ENCODE results near the gene HHATL. TPM values are rescaled to one million over a fixed set of nuclear protein-coding genes. Genes with fewer than 3 reads are reported as not detected.

The HHATL gene
- total and polyA plus RNA-seq, 2 of the 8 experiments (the other 6 are each of a cell fraction or from before 2014, with no cell fraction given), result 0.18 TPM; not detected in 1

DNA sequence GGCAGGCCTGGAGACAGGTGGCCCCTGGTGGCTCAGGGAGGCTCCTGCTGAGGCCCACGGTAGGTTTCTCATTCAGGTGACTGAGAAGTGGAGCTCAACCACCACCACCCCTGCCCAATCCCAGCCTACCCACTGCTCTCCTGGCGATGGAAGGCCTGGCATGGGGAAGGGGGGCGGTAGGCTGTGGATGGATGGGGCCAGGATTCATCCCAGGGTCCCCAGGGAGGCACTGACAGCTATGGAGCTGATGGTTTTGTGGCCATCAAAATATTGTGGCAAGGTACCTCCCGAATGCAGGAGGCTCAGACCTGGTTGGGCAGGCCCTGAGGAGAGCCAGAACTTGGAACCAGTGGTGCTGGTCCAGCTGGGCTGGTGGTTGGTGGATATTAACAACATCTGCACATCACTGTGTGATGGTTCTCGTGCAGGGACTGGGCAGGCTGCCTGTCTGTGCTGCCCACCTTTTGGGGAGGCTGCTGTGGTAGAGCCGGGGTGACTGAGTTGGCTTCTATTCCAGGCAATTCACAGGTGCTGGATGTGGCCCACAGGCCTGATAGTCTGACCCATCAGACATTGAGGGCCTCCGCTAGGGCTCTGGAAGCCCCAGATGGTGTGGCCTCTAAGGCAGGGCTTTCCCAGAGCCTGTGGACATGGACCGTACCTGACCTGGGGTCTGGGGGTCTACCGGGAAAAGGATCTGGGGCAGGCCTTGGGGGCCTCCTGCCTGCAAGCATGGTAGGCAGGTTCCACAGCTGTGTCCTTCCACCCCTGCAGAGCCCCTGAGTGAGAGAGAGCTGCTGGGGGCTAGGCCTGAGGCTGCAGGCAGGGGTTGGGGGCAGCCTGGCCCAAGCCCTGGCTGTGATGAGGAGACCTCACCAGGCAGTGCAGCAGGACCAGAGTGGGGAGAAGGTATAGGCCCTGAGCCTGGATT, 45.7 kb downstream of the HHATL start:
- no peaks in the 10 kb centered on the region for H3K9me3 ChIP-seq (ENCODE audit: insufficient read depth in 2 of 2, low read depth in 1 of 2, low read length in 1 of 2)
- no peak overlapping the region for H3K23ac ChIP-seq (ENCODE audit: insufficient read length)
- peak overlapping the region; percentile 71; the same call in 1 of the 2 replicates for H3K18ac ChIP-seq (ENCODE audit: extremely low read depth, low read length)
- H3K27me3 ChIP-seq (replicated peaks in 1 of 4; ENCODE audit: control insufficient read depth in 3 of 4, extremely low read depth in 1 of 4, insufficient read depth in 3 of 4, low read length in 3 of 4), result no peaks in the 10 kb centered on the region
- H2BK120ac ChIP-seq (replicated peaks; ENCODE audit: low read depth, low read length), result no peak overlapping the region
- H4K20me1 ChIP-seq (replicated peaks in 1 of 2; ENCODE audit: control insufficient read depth in 1 of 2, insufficient read depth in 2 of 2, low read length in 2 of 2), result peaks cover under 1 to 1% of the 10 kb centered on the region in 2 experiments
- no peaks in the 10 kb centered on the region for H3K79me2 ChIP-seq (ENCODE audit: control insufficient read depth in 1 of 2, insufficient read depth in 2 of 2, low read length in 2 of 2)
- no peak overlapping the region for H3K4ac ChIP-seq (replicated peaks; ENCODE audit: insufficient read length, low read depth, low read length)
- no peak overlapping the region for H4K8ac ChIP-seq (ENCODE audit: extremely low read depth, insufficient read depth, low read length)
- no peak overlapping the region for H3K14ac ChIP-seq (ENCODE audit: insufficient read length)
- peak overlapping the region; percentile 61; the same call in 1 of the 2 replicates for H2BK15ac ChIP-seq (ENCODE audit: low read length)
- no peak overlapping the region for H3K4me2 ChIP-seq (ENCODE audit: insufficient read depth in 1 of 2, low read depth in 2 of 2, low read length in 2 of 2)
- H4K91ac ChIP-seq (replicated peaks; ENCODE audit: insufficient read length, low read length), result no peak overlapping the region
- 93% methylated on average over 9 of the region's 9 CpGs; no CpG with 5 or more reads in 1 of the 2 experiments for WGBS, 2 experiments (ENCODE audit: extremely low coverage in 1 of 2, insufficient coverage in 1 of 2, insufficient read length in 1 of 2, insufficient replicate concordance in 2 of 2, low coverage in 1 of 2, low lambda C conversion rate in 2 of 2, missing lambda C conversion rate in 1 of 2)
- DNase-seq (ENCODE audit: low read depth in 1 of 2, low spot score in 2 of 2), result no peak
- no peaks in the 10 kb centered on the region; a peak in 1 of 8 replicates for H3K36me3 ChIP-seq (ENCODE audit: control insufficient read depth in 2 of 4, insufficient read depth in 4 of 4, low read length in 3 of 4)
- ChIA-PET POLR2A (ENCODE audit: partially characterized antibody) (interaction anchor here (0.8 to 2.6 kb wide), 5 partner anchors 9 to 65 kb away, joined by 3 to 6 read pairs (median 3); no protein-coding TSS in a partner anchor), CTCF (ENCODE audit: partially characterized antibody) (interaction anchor here (0.8 to 7.0 kb wide), 4 partner anchors 9 to 99 kb away, joined by 4 to 54 read pairs (median 18); no protein-coding TSS in a partner anchor)
- no peak overlapping the region for H2BK20ac ChIP-seq (ENCODE audit: low read length)
- peaks cover 6 to 28% (median 24%) of the 10 kb centered on the region in 4 experiments for H3K4me1 ChIP-seq (replicated peaks in 1 of 4; ENCODE audit: control insufficient read depth in 3 of 4, insufficient read depth in 4 of 4, low read length in 3 of 4)
- FAIRE-seq, result no peak
- peaks cover 3% of the 10 kb centered on the region; the same call in 1 of the 2 replicates for H3K23me2 ChIP-seq (ENCODE audit: low read depth, low read length)
- H2AK5ac ChIP-seq (ENCODE audit: low read depth, low read length), result peak overlapping the region; percentile 82; the same call in 1 of the 2 replicates
- peak overlapping the region; percentile 93; the same call in 1 of the 2 replicates for H2BK12ac ChIP-seq (ENCODE audit: low read depth, low read length)
- no peak overlapping the region for H3K56ac ChIP-seq (replicated peaks; ENCODE audit: insufficient read length, low read depth, low read length)
- H4K5ac ChIP-seq (ENCODE audit: insufficient read length, low read depth, low read length), result no peak overlapping the region
- H2AFZ ChIP-seq (ENCODE audit: low read length), result no peak overlapping the region
- H3K27ac ChIP-seq (ENCODE audit: low read depth, low read length), result no peak overlapping the region
- no peak overlapping the region for H3K4me3 ChIP-seq (ENCODE audit: extremely low read depth in 1 of 4, insufficient read depth in 2 of 4, low read depth in 3 of 4, low read length in 4 of 4)
- no peaks in the 10 kb centered on the region for H3K79me1 ChIP-seq (ENCODE audit: low read depth, low read length)
- no peak overlapping the region for H3K9ac ChIP-seq (replicated peaks in 1 of 4; ENCODE audit: extremely low read depth in 1 of 4, low read depth in 3 of 4, low read length in 3 of 4)
- H2BK5ac ChIP-seq (ENCODE audit: low read depth, low read length), result no peak overlapping the region; the same call in 1 of the 2 replicates
- TF ChIP-seq, protein P1, sequence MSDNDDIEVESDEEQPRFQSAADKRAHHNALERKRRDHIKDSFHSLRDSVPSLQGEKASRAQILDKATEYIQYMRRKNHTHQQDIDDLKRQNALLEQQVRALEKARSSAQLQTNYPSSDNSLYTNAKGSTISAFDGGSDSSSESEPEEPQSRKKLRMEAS (IDR thresholded peaks at IDR 0.05), result no peak
- TF ChIP-seq BACH1 (IDR thresholded peaks at IDR 0.05; ENCODE audit: low read length), result no peak
- TF ChIP-seq RFX5 (IDR thresholded peaks at IDR 0.05; ENCODE audit: borderline replicate concordance, low read depth, low read length), result no peak
- TF ChIP-seq SP4 (IDR thresholded peaks at IDR 0.05; ENCODE audit: low read length), result no peak
- no peak for TF ChIP-seq SAP30 (IDR thresholded peaks at IDR 0.05; ENCODE audit: insufficient read depth, insufficient replicate concordance, low read length)
- TF ChIP-seq ASH2L (IDR thresholded peaks at IDR 0.05; ENCODE audit: low read length), result no peak
- TF ChIP-seq KDM4A (IDR thresholded peaks at IDR 0.05; ENCODE audit: low read depth, low read length, severe bottlenecking), result no peak
- no peak for TF ChIP-seq SRF (IDR thresholded peaks at IDR 0.05; ENCODE audit: low read depth, low read length)
- TF ChIP-seq SIN3A (conservative IDR thresholded peaks at IDR 0.05 in 1 of 2, IDR thresholded peaks at IDR 0.05 in 1 of 2; ENCODE audit: low read depth in 1 of 2, low read length in 2 of 2), result no peak
- TF ChIP-seq KDM5A (IDR thresholded peaks at IDR 0.05; ENCODE audit: low read length), result no peak
- no peak for TF ChIP-seq NANOG (IDR thresholded peaks at IDR 0.05; ENCODE audit: insufficient read depth, low read depth, low read length, poor library complexity, severe bottlenecking)
